ENCODE results near the gene PRDX1.

PRDX1 gene

GRCh38 chr1:45492691-45493090 is 29.0 kb downstream of the PRDX1 start:
- Histone ChIP-seq H3K27ac (ENCODE audit: extremely low read depth, low read depth, low read length) (no peak overlapping the region), H3K4me3 (ENCODE audit: low read depth, low read length) (no peak overlapping the region), H3K4me1 (ENCODE audit: control insufficient read depth, insufficient read depth, low read length) (no peaks in the 10 kb centered on the region), H3K9me3 (ENCODE audit: control insufficient read depth, insufficient read depth, low read depth, low read length) (no peaks in the 10 kb centered on the region), H3K36me3 (ENCODE audit: control insufficient read depth in 2 of 2, insufficient read depth in 1 of 2, low read length in 2 of 2) (peaks cover 0 to 27% of the 10 kb centered on the region in 2 experiments; a peak in 1 of 3 replicates)
- CTCF ChIA-PET, result interaction anchor here (0.6 to 6.3 kb wide), 33 partner anchors 9 to 771 kb away, joined by 3 to 157 read pairs (median 5); partner anchors contain the start of genes HECTD3, MUTYH, TOE1 and UROD
- POLR2A ChIA-PET, result interaction anchor here (0.9 to 3.5 kb wide), 5 partner anchors 29 to 696 kb away, joined by 3 to 32 read pairs (median 5); partner anchors contain the start of genes MUTYH, PRDX1 and TOE1
- TF ChIP-seq, protein P1, sequence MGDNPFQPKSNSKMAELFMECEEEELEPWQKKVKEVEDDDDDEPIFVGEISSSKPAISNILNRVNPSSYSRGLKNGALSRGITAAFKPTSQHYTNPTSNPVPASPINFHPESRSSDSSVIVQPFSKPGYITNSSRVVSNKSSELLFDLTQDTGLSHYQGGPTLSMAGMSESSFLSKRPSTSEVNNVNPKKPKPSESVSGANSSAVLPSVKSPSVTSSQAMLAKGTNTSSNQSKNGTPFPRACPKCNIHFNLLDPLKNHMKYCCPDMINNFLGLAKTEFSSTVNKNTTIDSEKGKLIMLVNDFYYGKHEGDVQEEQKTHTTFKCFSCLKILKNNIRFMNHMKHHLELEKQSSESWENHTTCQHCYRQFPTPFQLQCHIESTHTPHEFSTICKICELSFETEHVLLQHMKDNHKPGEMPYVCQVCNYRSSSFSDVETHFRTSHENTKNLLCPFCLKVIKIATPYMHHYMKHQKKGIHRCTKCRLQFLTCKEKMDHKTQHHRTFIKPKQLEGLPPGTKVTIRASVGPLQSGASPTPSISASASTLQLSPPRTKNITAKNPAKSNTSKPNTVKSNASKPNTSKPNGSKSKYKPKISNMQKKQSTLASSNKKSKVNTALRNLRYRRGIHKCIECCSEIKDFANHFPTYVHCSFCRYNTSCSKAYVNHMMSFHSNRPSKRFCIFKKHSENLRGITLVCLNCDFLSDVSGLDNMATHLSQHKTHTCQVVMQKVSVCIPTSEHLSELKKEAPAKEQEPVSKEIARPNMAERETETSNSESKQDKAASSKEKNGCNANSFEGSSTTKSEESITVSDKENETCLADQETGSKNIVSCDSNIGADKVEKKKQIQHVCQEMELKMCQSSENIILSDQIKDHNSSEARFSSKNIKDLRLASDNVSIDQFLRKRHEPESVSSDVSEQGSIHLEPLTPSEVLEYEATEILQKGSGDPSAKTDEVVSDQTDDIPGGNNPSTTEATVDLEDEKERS (tag by site-specific recombination; IDR thresholded peaks at IDR 0.05), result no peak
- TF ChIP-seq ZNF311 (tag by site-specific recombination; IDR thresholded peaks at IDR 0.05; ENCODE audit: borderline replicate concordance), result no peak
- peak; percentile 81 for TF ChIP-seq ZNF121 (tag by site-specific recombination; IDR thresholded peaks at IDR 0.05)
- TF ChIP-seq, protein P2, sequence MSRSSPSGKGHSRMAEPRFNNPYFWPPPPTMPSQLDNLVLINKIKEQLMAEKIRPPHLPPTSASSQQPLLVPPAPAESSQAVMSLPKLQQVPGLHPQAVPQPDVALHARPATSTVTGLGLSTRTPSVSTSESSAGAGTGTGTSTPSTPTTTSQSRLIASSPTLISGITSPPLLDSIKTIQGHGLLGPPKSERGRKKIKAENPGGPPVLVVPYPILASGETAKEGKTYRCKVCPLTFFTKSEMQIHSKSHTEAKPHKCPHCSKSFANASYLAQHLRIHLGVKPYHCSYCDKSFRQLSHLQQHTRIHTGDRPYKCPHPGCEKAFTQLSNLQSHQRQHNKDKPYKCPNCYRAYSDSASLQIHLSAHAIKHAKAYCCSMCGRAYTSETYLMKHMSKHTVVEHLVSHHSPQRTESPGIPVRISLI (tag by site-specific recombination; IDR thresholded peaks at IDR 0.05), result peak; percentile 73; the same call in 1 of the 2 replicates
- no peak for TF ChIP-seq ZSCAN16 (tag by site-specific recombination; IDR thresholded peaks at IDR 0.05)
- TF ChIP-seq ZNF645 (tag by site-specific recombination; IDR thresholded peaks at IDR 0.05), result no peak
- no peak for TF ChIP-seq MZF1 (tag by site-specific recombination; IDR thresholded peaks at IDR 0.05; ENCODE audit: borderline replicate concordance)
- TF ChIP-seq ZIC2 (tag by site-specific recombination; IDR thresholded peaks at IDR 0.05), result no peak
- no peak for TF ChIP-seq ZNF350 (tag by site-specific recombination; IDR thresholded peaks at IDR 0.05)

GRCh38 chr1:45491487-45492260 is 30.0 kb downstream of the PRDX1 start:
- H3K9me3 ChIP-seq (ENCODE audit: control insufficient read depth, insufficient read depth, low read depth, low read length), result no peaks in the 10 kb centered on the region
- no peak overlapping the region for H3K27ac ChIP-seq (ENCODE audit: extremely low read depth, low read depth, low read length)
- peak overlapping the region; percentile 21 for H3K4me3 ChIP-seq (ENCODE audit: low read depth, low read length)
- CTCF ChIA-PET, result interaction anchor here (0.6 to 6.3 kb wide), 19 partner anchors 10 to 765 kb away, joined by 3 to 157 read pairs (median 5); partner anchors contain the start of genes HECTD3, MUTYH, RNU5D-1 and TOE1
- POLR2A ChIA-PET, result interaction anchor here (0.6 to 3.5 kb wide), 23 partner anchors 9 to 761 kb away, joined by 3 to 32 read pairs (median 5); partner anchors contain the start of genes AKR1A1, CCDC163, EIF2B3 and MMACHC
- H3K36me3 ChIP-seq (ENCODE audit: control insufficient read depth in 2 of 2, insufficient read depth in 1 of 2, low read length in 2 of 2), result peaks cover 0 to 24% of the 10 kb centered on the region in 2 experiments; a peak in 1 of 3 replicates
- no peaks in the 10 kb centered on the region for H3K4me1 ChIP-seq (ENCODE audit: control insufficient read depth, insufficient read depth, low read length)
- no peak for TF ChIP-seq ZNF791 (tag by site-specific recombination; IDR thresholded peaks at IDR 0.05)
- TF ChIP-seq ZNF660 (tag by site-specific recombination; IDR thresholded peaks at IDR 0.05), result peak; percentile 98
- TF ChIP-seq, protein P3, sequence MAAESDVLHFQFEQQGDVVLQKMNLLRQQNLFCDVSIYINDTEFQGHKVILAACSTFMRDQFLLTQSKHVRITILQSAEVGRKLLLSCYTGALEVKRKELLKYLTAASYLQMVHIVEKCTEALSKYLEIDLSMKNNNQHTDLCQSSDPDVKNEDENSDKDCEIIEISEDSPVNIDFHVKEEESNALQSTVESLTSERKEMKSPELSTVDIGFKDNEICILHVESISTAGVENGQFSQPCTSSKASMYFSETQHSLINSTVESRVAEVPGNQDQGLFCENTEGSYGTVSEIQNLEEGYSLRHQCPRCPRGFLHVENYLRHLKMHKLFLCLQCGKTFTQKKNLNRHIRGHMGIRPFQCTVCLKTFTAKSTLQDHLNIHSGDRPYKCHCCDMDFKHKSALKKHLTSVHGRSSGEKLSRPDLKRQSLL (tag by site-specific recombination; IDR thresholded peaks at IDR 0.05), result peak; percentile 40; the same call in 1 of the 2 replicates
- TF ChIP-seq FEZF1 (tag by site-specific recombination; IDR thresholded peaks at IDR 0.05), result peak; percentile 46; the same call in 1 of the 2 replicates
- 0 out of 2 replicates have a peak, but pooled peaks have one; percentile 2 for TF ChIP-seq SP7 (tag by site-specific recombination; IDR thresholded peaks at IDR 0.05)

Data from HEK293 (cell line).